Measurements from ENCODE around the gene SKIDA1.

The SKIDA1 gene

GRCh38 chr10:21533467-21534279 is 8.2 kb upstream of the SKIDA1 start, which contains the start of gene MLLT10:
Gene MLLT10 (plus strand): TSS chr10:21534232. CDS start chr10:21534645, 413 bp downstream.
- peak; percentile 42 for TF ChIP-seq CTCF (IDR thresholded peaks at IDR 0.05; ENCODE audit: control insufficient read depth, insufficient read depth, low read depth, low read length, missing control alignments)
- peak; percentile 71 for DNase-seq (ENCODE audit: low read depth)
- peak within 1 kb of the TSS; percentile 72 for H3K4me3 ChIP-seq (ENCODE audit: control insufficient read depth, low read depth, low read length)

GRCh38 chr10:21532694-21533466 is 7.4 kb upstream of the SKIDA1 start:
- TF ChIP-seq CTCF (IDR thresholded peaks at IDR 0.05; ENCODE audit: control insufficient read depth, insufficient read depth, low read depth, low read length, missing control alignments) = no peak
- DNase-seq (ENCODE audit: low read depth) = no peak
- peak overlapping the region; percentile 53 for H3K4me3 ChIP-seq (ENCODE audit: control insufficient read depth, low read depth, low read length)

- TF ChIP-seq CTCF (IDR thresholded peaks at IDR 0.05; ENCODE audit: control insufficient read depth, insufficient read depth, low read depth, low read length, missing control alignments) = no peak
- DNase-seq (ENCODE audit: low read depth) = no peak
- no peak overlapping the region for H3K4me3 ChIP-seq (ENCODE audit: control insufficient read depth, low read depth, low read length)
Measured at GRCh38 chr10:21531164-21531563, 5.7 kb upstream of the SKIDA1 start.

DNA sequence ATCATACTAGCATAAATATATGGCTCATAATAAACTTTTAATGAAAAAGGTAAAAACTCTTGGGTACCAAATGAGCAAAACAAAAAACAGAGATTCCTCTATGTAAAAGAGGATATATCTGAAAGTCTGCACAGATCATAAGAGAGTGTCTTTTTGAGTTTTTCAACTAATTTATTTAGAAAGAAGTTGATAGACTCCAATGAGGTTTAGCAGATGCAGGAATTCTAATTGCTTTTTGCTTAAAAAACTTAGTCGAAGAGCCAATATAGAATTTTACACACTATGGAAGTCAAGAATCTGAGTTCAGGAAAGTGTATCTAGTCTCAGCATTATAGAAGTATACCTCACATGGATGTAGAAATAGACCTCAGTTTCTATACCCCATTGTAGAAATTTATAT is 5.2 kb upstream of the SKIDA1 start:
- H3K4me3 ChIP-seq (ENCODE audit: control insufficient read depth, low read depth, low read length) = no peak overlapping the region
- no peak for TF ChIP-seq CTCF (IDR thresholded peaks at IDR 0.05; ENCODE audit: control insufficient read depth, insufficient read depth, low read depth, low read length, missing control alignments)
- no peak for DNase-seq (ENCODE audit: low read depth)

DNA sequence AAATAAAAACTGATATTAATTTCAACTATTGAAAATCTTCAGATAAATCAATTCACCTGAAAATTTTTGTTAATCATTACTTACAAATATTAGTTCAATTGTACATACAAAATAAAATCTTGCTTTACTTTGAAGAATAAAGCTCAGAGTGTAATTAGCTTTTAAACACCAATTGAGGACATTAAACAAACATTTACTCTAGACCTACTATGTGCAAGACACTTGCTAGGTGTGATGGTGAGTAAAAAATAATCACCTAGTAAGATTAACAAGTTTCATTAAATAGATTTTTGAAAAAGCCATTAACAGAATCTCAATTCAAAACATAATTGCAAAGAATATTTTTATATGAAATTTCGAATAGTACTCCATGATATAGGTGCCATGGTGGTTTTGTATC is 4.7 kb upstream of the SKIDA1 start:
- DNase-seq (ENCODE audit: low read depth) = no peak
- H3K4me3 ChIP-seq (ENCODE audit: control insufficient read depth, low read depth, low read length) = no peak overlapping the region
- no peak for TF ChIP-seq CTCF (IDR thresholded peaks at IDR 0.05; ENCODE audit: control insufficient read depth, insufficient read depth, low read depth, low read length, missing control alignments)

DNA sequence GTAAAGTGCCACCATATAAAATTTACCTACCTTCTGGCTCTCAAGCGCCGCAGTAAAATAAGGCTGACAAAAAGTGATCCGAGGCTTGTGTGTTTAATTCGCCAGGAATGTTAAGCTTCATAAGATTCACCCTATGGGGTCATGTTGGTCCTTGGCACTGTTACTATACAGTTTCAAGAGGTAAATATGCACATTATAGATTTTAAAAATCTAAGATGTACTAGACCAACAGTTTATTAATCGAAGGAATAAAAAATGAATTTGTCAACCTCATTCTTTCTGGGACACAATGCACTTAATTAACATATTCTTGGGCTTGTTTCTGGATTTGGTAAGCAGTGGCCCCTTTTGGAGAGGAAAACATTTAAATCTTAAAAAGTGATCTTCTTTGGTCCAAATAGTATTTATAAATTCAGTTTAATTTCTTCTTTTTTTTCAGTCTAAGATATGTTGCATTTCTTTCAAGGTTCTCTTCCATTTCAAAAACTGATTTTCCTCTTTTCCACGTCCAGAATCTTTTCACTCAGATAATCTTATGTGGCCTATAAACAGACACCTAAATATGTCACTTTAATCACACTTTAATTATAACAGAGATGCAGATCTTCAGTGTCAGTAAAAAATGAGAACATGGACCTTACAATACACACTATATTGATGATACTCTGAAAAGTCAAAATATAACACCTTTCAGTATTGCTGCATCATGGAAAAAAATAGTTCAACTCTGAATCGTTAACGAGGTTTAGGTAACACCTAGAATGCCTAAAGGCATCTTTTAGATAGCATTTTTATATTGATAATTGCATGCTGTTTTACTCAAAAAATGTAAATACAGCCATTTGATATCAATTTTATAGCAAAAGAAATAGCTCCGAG is 3.8 kb upstream of the SKIDA1 start:
- H3K4me3 ChIP-seq (ENCODE audit: control insufficient read depth, low read depth, low read length) = no peak overlapping the region
- no peak for DNase-seq (ENCODE audit: low read depth)
- no peak for TF ChIP-seq CTCF (IDR thresholded peaks at IDR 0.05; ENCODE audit: control insufficient read depth, insufficient read depth, low read depth, low read length, missing control alignments)
